Measurements from ENCODE around the gene TPSB2.

Gene TPSB2

GRCh38 chr16:1218930-1219611 lies 10.9 kb downstream of the TPSB2 start:
- Histone ChIP-seq H3K9me3 (ENCODE audit: control insufficient read depth, low read length) (no peaks in the 10 kb centered on the region), H3K9ac (no peak overlapping the region), H3K79me2 (no peaks in the 10 kb centered on the region), H3K4me1 (no peaks in the 10 kb centered on the region), H3K27ac (no peak overlapping the region), H2AFZ (no peak overlapping the region), H3K4me3 (ENCODE audit: low read depth, low read length) (no peak overlapping the region), H3K36me3 (ENCODE audit: control insufficient read depth, insufficient read depth, low read length) (no peaks in the 10 kb centered on the region), H3K27me3 (ENCODE audit: control insufficient read depth, insufficient read depth, low read length) (no peaks in the 10 kb centered on the region), H3K4me2 (ENCODE audit: low read length) (no peak overlapping the region)
- TF ChIP-seq CTCF (IDR thresholded peaks at IDR 0.05): no peak

- H3K4me2 ChIP-seq (ENCODE audit: low read length): no peak overlapping the region
- no peak for TF ChIP-seq CTCF (IDR thresholded peaks at IDR 0.05)
- no peaks in the 10 kb centered on the region for H3K79me2 ChIP-seq
- no peak overlapping the region for H3K9ac ChIP-seq
- no peaks in the 10 kb centered on the region for H3K27me3 ChIP-seq (ENCODE audit: control insufficient read depth, insufficient read depth, low read length)
- H3K9me3 ChIP-seq (ENCODE audit: control insufficient read depth, low read length): no peaks in the 10 kb centered on the region
- H3K4me3 ChIP-seq (ENCODE audit: low read depth, low read length): no peak overlapping the region
- no peaks in the 10 kb centered on the region for H3K4me1 ChIP-seq
- no peak overlapping the region for H3K27ac ChIP-seq
- no peak overlapping the region for H2AFZ ChIP-seq
- no peaks in the 10 kb centered on the region for H3K36me3 ChIP-seq (ENCODE audit: control insufficient read depth, insufficient read depth, low read length)
These were observed 11.7 kb downstream of the TPSB2 start for GRCh38 chr16:1218061-1218929.

GRCh38 chr16:1217526-1217925 lies 12.5 kb downstream of the TPSB2 start:
- Histone ChIP-seq H3K4me3 (ENCODE audit: low read depth, low read length) (no peak overlapping the region), H3K36me3 (ENCODE audit: control insufficient read depth, insufficient read depth, low read length) (no peaks in the 10 kb centered on the region), H3K4me1 (no peaks in the 10 kb centered on the region), H3K9me3 (ENCODE audit: control insufficient read depth, low read length) (no peaks in the 10 kb centered on the region), H3K9ac (no peak overlapping the region), H2AFZ (no peak overlapping the region), H3K4me2 (ENCODE audit: low read length) (no peak overlapping the region), H3K27ac (no peak overlapping the region), H3K27me3 (ENCODE audit: control insufficient read depth, insufficient read depth, low read length) (no peaks in the 10 kb centered on the region), H3K79me2 (no peaks in the 10 kb centered on the region)
- no peak for TF ChIP-seq CTCF (IDR thresholded peaks at IDR 0.05)

GRCh38 chr16:1216681-1217400 lies 13.1 kb downstream of the TPSB2 start:
- Histone ChIP-seq H3K4me2 (ENCODE audit: low read length) (no peak overlapping the region), H3K79me2 (no peaks in the 10 kb centered on the region), H3K4me3 (ENCODE audit: low read depth, low read length) (no peak overlapping the region), H3K9me3 (ENCODE audit: control insufficient read depth, low read length) (no peaks in the 10 kb centered on the region), H3K27ac (no peak overlapping the region), H3K27me3 (ENCODE audit: control insufficient read depth, insufficient read depth, low read length) (no peaks in the 10 kb centered on the region), H3K36me3 (ENCODE audit: control insufficient read depth, insufficient read depth, low read length) (no peaks in the 10 kb centered on the region), H3K9ac (no peak overlapping the region), H3K4me1 (no peaks in the 10 kb centered on the region), H2AFZ (no peak overlapping the region)
- no peak for TF ChIP-seq CTCF (IDR thresholded peaks at IDR 0.05)

All from parathyroid adenoma (tissue), 2 donors.